HG02678 (cell line): Measurements from ENCODE around the gene MAB21L1.

Experiments used
- ATAC-seq: cut with Tn5 transposase; IDR thresholded peaks from one replicate; pipeline ENCODE4 v1.9.1; 2021; ENCODE audit warnings: mild to moderate bottlenecking, moderate library complexity; ENCODE audit not compliant: unreplicated experiment

Gene MAB21L1

DNA sequence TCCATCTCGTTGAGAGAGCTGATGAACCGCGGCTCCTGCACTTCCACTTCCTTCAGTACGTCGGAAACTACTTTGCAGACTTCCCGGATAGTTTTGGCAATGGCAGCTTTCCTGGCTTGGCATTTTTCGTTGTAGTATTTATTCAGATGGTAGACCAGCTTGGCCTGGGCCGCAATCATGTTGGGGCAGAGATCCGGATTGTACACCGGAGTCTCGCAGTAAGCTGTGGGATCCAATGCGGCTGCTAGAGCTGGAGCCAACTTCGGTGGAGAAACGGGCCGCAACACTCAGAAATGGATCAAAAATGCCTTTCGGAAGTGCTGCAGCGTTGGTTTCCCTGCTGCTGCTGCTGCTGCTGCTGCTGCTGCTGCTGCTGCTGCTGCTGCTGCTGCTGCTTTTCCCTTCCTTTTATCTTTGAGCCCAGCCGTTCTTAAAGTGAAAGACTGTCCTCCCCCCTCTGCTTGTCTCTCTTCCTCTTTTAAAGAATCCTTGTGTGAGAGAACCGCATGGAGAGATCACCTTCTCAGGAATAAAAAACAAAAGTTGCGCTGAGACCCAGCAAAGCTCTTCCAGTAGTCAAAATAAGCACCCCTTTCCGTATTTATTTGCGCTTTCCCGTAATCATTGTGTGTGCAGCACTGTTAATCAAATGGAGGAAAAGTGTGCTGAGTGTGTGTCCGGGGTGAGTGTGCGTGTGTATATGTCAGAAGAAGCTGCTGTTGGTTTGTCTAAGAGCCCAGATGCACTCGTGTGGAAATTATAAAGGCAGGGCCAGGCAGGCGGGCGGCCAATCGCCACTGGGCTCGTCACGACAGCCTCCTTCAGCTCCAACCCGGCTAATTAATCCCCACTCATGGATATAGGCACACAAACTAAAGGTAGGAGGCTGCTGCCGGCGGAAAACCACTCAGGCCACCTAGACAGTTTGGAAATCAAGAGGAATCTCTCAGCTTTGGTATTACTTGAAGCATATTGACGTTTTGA, at the start of gene MAB21L1:
MAB21L1 (minus strand) TSS at position 730 of the 984 bp plus-strand sequence; CDS start at position 179, 551 bp downstream.
- ATAC-seq = no peak

DNA sequence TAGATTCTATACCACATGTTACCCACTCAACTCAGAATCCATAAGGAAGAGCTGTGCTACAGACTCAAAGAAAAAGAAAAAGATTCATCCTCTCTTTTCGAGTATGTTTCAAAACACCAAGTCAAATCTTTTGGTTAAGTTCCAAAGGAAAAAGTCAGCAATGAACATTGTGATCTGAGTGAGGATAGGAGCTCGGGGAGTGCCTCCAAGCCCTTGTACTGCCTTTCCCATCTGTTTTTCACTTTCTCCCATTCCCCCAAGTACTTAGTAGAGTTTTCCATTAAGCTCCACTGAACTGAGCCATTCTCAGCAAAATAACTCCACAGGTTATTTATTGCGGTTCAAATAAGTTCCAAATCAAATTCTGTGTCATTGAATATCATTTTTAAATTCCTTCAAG, 47.7 kb upstream of the MAB21L1 start:
- ATAC-seq = no peak

DNA sequence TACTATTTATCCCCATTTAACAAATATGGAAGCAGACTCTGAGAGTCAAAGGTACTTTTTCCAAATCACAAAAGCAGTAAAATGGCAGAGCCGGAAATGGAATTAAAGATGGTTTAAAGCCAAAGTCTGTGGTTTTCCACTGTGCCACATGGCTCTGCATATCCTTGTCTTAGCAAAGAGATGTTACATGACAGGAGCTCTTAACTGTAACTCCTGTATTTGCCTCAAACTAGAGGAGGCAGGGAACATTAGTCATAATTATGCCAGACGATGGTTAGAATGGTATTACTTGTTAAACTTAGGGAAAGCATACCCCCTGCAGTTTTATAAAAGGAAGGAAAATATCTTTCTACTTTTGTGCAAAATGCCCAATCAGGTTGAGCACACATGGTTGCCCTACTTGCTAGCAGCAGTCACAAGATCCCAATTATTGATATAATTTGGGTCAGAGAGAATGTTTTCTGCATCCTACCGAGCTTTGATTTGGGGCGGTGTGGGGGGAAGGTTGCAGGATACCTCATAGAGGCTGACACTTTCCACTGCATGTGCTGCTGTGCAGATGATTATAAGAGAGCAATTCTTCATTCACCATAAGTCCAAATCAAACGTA, 42.0 kb upstream of the MAB21L1 start:
- no peak for ATAC-seq

DNA sequence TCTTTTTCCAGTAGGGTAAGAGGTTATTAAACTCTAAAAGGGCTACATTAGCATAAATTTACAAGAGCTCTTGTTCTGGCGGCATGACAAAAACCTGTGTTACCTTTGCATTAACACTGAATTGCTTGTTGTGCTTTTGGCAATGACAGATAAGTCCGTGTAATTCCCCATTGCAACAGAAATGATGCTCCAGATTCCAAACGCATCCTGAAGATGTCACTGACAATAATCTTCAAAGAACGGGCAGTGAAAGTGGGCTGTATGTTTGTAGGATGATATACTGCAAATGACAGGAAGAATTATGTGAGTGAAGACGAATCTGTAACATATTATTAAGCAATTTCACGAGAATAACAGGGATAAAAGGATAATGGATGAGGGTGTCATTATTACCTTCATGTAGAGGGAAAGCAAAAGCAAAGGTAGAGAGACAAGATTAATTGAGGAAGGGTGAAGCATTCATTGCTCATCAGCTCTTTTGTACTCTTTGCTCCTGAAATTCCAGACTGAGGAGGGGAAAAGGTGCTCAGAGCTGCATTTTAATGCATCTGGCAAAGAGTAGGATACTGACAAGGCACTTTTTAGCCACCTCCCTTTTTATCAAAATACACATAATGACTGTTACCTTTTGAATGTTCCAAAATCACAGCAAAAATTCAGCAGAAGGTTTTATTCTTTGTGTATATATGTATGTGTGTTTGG, 38.5 kb upstream of the MAB21L1 start:
- no peak for ATAC-seq

DNA sequence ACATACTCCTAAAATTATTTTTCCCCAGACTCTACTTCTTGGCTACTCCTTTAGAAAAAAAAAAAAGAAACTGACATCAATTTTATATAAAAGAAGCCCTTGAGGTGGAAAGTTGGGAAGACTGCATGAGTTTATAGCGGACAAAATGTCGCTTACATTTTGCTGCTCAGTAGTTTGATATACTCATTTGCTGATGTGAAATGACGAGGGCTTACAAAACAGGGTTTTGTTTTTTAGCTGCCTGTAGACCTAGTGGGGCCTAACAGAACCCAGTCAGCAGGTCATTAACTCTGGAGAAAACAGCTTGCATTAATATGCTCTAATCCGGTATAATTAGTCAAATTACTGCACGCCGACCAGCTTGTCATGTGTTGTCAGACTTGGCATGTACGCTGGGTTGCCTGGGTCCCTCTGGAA, 37.6 kb upstream of the MAB21L1 start:
- no peak for ATAC-seq

DNA sequence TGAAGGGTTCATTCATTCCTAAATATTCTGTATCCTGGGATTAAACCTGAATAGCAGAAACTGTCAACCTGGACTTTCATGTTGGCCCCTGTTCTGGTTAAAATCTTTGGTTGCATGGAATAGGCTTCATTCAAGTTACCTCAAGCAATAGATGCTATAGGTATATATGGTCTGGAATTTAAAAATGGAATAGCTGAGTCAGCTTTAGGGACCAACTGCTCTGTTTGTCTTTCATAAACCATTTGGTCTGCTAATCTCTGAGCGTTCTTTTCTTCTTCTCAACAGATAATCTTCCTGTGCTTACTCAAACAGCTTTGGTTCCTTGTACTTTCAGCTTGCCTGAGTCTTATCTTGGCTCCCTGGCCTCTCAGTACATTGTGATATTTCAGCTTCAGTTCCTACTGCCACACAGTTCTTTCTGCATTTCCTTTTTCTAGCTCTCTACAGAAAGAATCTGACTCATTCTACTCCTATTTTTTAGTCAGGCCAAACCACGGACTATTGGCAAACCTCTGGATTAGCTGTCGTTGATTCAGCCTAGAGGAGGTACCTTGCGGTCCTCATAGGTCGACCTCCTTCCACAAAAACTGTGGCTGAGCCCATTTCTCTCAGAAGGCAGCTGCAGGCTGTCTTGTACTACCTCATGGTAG, 35.9 kb upstream of the MAB21L1 start:
- ATAC-seq = no peak

DNA sequence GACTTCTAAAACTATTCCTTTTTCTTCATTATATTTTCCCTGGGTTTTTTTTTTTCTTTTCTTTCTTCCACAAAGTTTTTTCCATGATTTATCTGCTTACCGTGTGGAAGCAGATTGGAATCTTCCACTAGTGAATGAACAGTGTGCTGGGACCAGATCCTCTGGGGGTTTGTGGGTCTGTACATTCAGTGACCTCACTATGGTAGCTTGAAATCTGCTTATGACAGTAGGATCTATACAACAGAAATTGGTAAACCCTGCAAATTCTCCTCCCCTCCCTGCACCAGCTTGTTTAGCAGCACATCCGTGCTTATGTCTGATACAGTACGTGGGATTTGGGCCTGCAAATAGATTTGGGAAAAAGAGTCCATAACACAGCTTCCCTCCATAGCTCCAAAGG, 26.0 kb upstream of the MAB21L1 start:
- no peak for ATAC-seq

DNA sequence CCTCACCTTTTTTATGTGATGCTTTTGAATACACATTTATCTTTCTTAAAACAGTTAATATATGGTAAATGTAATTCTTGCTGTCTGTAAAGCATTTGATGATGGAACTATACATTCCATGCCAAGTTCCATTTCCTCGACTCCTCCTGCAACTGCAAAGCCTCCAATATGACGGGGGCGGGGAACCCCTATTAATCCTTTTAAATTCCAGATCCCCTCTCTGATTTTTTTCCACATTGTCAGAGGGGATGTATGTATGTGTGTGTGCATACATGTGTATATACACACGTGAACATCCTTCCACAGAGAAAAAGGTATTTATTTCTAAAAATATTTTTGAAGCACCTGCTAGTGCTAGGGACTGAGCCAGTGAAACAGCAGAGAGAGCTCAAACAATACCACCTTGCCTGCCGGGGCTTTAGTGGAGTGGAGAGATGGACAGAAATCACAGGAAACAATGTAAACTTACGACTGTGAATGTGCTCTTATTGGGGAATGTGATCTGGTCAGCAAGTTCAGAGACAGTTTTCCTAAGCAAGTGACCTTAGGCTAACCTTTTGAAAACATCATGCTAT, 25.3 kb upstream of the MAB21L1 start:
- ATAC-seq = no peak

DNA sequence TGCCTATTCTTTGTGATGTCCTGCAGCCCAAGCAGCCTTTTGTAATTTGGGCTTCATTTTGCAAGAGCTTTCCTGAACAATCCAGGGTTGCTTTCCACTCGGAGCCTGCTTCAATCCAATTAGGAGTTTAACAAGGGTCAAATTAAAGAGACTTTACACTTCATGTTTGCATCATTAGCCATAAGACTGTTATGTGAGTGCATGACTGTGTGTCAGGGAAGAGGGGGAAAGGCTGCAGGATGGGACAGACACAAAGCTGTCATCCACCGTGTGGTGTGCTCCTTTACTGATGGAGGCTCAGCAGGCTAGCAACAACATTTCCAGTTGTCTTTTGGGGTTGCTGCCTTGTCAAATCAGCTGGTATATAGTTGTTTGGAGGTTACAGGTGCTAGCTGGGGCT, 23.7 kb upstream of the MAB21L1 start:
- no peak for ATAC-seq

DNA sequence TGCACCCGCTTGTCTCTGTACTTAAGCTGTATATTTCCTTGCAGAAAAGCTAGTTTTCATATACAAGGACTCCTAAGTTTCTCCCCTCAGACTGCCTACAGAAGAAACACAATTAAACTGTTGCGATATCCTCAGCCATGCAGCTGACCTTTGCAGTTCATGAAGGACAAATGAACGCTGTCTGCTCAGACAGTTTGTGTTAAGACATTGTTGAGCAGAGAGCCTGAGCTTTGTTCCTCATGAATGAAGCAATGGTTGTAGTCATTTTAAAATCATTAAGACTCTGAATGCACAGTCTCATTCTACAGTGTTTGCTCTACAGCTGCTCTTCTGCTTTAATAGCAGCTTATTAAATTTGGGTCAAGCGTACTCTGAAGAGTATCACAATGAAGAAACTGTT, 23.2 kb upstream of the MAB21L1 start:
- ATAC-seq = no peak

DNA sequence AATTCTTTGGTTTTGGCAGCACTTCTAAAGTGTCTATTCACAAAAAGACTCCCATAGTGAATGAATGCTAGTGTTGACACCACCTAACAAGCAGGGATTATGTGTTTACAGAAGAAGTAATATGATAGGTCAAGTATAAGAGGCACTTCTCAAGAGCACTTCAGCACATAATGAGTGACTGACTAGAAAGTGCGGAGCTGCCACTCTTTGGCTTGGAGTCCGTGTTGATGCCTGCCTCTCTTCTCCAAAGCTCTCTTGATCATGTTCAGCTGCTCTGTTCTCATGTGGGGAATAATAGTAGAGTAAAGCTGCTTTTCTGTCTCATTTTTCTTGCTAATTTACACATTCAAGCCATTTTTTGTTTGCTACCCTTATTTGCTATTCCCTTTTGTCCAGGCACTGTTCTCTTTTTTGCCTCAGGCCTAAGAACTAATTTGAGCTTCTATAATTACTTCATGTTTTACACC, 22.7 kb upstream of the MAB21L1 start:
- no peak for ATAC-seq

DNA sequence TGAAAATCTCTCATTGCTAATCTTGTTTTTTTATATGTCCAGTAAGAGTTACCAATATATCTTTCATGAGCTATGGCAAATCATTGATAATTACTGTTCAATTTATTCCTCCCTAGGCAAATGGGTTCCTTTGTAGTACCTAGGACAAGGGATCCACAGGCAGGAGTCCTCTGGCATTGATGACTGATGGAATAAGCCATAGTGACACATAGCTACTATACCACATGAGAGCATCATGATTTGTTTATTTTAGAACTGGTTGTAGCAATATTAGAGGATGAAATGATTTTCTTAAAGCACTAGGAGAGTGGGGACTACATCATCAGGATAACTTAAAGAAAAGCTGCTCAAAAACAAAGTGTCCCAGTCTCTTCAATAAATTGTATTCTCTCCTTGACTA, 21.7 kb upstream of the MAB21L1 start:
- no peak for ATAC-seq

DNA sequence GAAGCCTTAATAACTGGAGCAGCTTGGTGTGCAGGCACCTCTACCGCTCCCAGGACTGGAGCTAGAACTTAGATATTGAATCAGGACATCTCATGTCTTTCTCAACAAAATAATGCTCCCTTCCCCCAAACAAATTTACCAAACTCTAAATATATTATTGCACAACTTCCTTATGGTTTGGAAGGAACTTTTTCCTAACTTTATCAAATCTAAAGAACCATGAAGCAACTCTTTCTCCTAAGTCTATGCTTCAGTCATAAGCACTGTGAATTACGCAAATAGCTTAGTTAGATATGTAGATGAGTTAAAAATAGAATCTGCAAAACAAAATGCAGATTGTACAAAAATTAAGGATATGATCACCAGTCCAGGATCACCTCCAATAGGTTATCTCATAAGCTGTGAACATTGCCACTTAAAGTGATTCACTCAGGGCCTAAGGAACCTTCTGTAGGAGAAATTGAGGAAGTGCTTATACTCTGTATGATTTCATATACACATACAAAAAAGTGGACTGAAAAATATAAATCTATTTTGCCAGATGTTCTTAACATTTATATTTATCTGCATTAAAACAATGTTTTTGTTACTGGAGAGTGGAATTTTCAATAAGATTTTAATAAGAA, 20.4 kb upstream of the MAB21L1 start:
- no peak for ATAC-seq

DNA sequence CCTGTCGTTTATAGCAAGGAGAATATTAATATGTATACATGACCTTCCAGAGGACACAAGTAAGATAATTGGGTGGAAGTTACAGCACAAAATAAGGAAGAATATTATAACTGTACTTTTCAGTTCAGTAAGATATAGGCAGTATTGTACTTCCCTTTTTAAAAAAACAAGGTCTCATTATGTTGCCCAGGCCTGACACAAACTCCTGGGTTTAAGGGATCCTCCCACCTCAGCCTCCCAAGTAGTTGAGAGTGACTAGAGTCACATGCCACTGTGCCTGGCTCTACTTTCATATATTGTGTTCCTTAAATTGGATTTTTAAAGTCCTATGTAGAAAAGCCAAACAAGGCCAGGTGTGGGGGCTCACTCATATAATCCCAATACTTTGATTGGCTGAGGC, 19.5 kb upstream of the MAB21L1 start:
- ATAC-seq = no peak

DNA sequence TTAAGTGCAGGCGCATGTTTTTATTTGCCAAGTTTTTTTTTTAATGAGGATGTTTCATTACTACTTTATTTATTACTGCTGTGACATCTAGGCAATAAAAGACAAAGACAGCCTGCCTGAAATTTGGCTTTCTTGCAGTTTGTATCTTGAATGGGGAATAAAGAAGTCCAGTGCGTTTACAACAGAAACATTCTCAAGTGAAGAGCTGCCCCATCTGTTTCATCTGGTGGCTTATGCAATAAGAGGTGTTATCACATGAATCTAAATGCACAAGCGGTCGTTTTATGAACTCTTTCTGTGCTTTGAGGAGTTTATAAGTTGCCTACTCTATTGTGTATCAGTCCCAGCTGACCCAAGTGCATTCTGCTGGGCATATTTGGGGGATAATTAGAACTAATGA, 12.6 kb upstream of the MAB21L1 start:
- no peak for ATAC-seq

DNA sequence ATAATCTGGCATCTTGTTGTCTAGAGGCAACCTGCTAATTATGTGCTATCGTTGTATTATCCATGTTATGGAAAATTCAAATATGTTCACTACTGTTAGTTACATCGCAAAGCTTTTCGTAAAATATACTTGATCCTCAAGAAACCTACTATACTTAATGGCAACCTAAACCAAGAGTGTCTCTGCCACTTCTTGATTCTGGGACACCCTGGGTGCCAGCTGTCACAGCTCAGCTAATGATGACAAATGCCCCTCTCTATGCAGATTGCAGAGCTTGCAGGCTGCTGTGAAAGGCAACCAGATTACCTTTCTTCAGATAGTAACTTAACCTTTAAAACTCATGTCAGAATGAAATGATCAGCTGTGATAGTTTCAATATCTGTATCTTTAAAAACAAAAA, 8.9 kb upstream of the MAB21L1 start:
- no peak for ATAC-seq

DNA sequence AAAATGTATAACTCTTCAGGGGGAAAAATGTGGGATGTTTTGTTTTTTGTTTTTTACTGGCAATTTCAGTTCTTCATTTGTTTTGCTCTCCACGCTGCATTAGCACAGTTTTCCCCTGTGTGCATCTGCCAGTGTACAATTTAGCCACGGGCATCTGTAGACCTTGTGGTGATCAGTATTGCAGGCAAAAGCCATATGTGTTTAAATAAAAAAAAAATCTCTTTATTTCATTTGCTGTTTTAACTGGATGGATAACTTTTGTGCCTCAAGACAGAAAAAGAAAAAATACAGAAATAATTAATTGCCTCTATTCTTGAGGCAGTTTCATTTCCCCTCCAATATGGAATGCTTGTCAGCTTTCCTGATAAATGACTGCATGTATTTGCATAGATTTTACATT, 7.9 kb upstream of the MAB21L1 start:
- ATAC-seq = no peak

DNA sequence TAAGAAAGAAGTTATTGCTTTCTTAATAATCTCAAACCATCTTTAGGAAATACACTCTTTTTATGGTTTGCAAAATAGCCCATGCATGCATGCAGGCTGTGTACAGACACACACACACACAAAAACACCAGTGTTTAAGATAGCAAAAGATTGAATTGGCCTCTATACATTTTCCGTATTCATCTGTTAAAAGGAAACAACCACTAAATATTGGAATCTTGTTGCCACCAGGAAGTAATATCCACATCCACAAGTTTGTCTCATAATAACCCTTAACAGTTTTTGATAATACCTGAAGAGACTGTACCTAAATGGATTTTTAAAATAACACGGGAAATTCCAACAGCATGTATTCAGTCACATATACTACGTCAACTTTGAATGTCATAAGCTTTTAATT, 7.3 kb upstream of the MAB21L1 start:
- ATAC-seq = no peak

DNA sequence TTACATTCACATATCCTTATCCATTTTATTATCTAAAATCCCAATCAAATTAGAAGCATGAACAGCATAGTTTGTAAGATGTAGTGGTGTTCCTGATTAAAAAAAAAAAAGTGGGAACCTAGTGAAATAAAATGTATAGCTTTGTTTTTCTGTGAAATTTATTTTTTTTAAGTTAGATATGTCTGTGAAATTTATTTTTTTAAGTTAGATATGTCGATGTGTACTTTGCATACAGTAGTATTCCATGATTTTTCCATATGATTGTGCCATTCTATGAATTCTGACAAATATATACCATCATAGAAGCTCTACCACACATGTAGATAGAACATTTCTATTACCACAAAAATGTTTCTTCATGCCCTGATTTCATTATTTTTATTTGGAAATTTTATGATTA, 6.0 kb upstream of the MAB21L1 start:
- no peak for ATAC-seq

DNA sequence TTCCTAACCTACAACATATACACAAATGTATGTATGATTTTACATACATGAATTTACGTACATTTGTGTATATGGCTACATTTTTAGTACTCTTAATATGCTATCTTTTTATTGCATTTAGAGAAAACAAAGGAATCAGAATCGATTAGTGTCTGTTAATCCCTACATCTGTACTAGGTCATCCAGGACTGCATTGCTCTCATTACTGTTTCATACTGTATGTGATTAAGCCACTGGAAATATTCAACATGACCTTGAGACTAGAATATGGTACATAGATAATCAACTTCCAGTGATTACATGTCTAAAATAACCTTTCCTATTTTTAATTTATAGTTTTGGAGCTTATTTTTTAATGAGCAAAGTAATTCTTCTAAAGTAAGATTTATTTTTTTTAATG, 5.3 kb upstream of the MAB21L1 start:
- ATAC-seq = no peak
